ENCODE measurements around the gene PTPRCAP. TPM values are rescaled to one million over a fixed set of nuclear protein-coding genes. Genes with fewer than 3 reads are reported as not detected.
A peak's percentile ranks its signal among the peaks of the same experiment; 100 is the strongest.

The PTPRCAP gene
- polyA plus RNA-seq, 3 donors: 2.1 to 14.3 (median 2.8) TPM

- 95% methylated on average over 15 of the region's 19 CpGs for WGBS (ENCODE audit: insufficient coverage)
- no peak for TF ChIP-seq CTCF (IDR thresholded peaks at IDR 0.05)
- peaks cover 39 to 59% of the 10 kb centered on the region in 2 donors for H3K36me3 ChIP-seq (replicated peaks in 1 of 2; ENCODE audit: control insufficient read depth in 1 of 2, insufficient read depth in 2 of 2, low read length in 2 of 2)
Observed at GRCh38 chr11:67395555-67396258, 41.8 kb downstream of the PTPRCAP start.

GRCh38 chr11:67393990-67394389 lies 43.5 kb downstream of the PTPRCAP start:
- H3K36me3 Mint-ChIP-seq: peaks cover 28 to 32% of the 10 kb centered on the region in 2 donors
- no peak overlapping the region for H3K9ac ChIP-seq (ENCODE audit: insufficient read depth, low read length, poor library complexity, severe bottlenecking)
- TF ChIP-seq CTCF (IDR thresholded peaks at IDR 0.05): no peak
- no peaks in the 10 kb centered on the region for H3K27me3 ChIP-seq (ENCODE audit: control insufficient read depth in 2 of 2, insufficient read depth in 2 of 2, low read length in 2 of 2)
- peaks cover 47% of the 10 kb centered on the region for H3K4me1 Mint-ChIP-seq
- H4K20me1 ChIP-seq (ENCODE audit: insufficient read depth, low read length): peaks cover 57% of the 10 kb centered on the region
- no peak overlapping the region for H3K4me2 ChIP-seq (replicated peaks; ENCODE audit: extremely low read depth, low read length, poor library complexity, severe bottlenecking)
- peaks cover 27 to 42% of the 10 kb centered on the region in 2 donors for H3K36me3 ChIP-seq (replicated peaks in 1 of 2; ENCODE audit: control insufficient read depth in 1 of 2, insufficient read depth in 2 of 2, low read length in 2 of 2)
- intact Hi-C loops (cut with micrococcal nuclease): loop anchor here in 1 of 2 donors (5.0 to 10.0 kb wide), 2 partner anchors 33 to 549 kb away; partner anchors contain the start of genes RCE1 and RPS6KB2
- H3K27ac ChIP-seq (ENCODE audit: low read depth in 1 of 2, low read length in 2 of 2): no peak overlapping the region
- H3K4me3 ChIP-seq (replicated peaks in 1 of 3; ENCODE audit: low read depth in 2 of 3, low read length in 3 of 3): no peak overlapping the region
- H2AFZ ChIP-seq (ENCODE audit: insufficient read depth, low read depth, low read length, poor library complexity, severe bottlenecking): no peak overlapping the region
- H3K27ac Mint-ChIP-seq: peak overlapping the region in 1 of 7 donors; percentile 70
- no peaks in the 10 kb centered on the region for H3K9me3 ChIP-seq (replicated peaks in 1 of 2; ENCODE audit: control insufficient read depth in 1 of 2, insufficient read depth in 1 of 2, low read length in 2 of 2)
- H3K9me3 Mint-ChIP-seq: no peaks in the 10 kb centered on the region
- peaks cover 0 to 6% (median 0%) of the 10 kb centered on the region in 3 donors for H3K27me3 Mint-ChIP-seq (ENCODE audit: low read depth in 3 of 3)
- H3K79me2 ChIP-seq (ENCODE audit: insufficient read depth, low read length): peaks cover 56% of the 10 kb centered on the region
- H3K4me3 Mint-ChIP-seq: no peak overlapping the region
- H3K4me1 ChIP-seq (ENCODE audit: control insufficient read depth in 1 of 2, insufficient read depth in 2 of 2, low read length in 2 of 2): peaks cover 26 to 46% of the 10 kb centered on the region in 2 donors
- no peak for DNase-seq
- WGBS (ENCODE audit: insufficient coverage): 80% methylated on average over 1 of the region's 5 CpGs

More at GRCh38 chr11:67395555-67396258, 41.8 kb downstream of the PTPRCAP start:
- Mint-ChIP-seq H3K27me3 (ENCODE audit: low read depth in 3 of 3) (peaks cover 0 to 3% (median 0%) of the 10 kb centered on the region in 3 donors), H3K36me3 (peaks cover 39 to 48% of the 10 kb centered on the region in 2 donors), H3K4me3 (no peak overlapping the region), H3K4me1 (peaks cover 52% of the 10 kb centered on the region), H3K9me3 (no peaks in the 10 kb centered on the region), H3K27ac (peak overlapping the region in 2 of 7 donors; percentile 36 to 41)
- Histone ChIP-seq H3K4me2 (replicated peaks; ENCODE audit: extremely low read depth, low read length, poor library complexity, severe bottlenecking) (no peak overlapping the region), H3K4me1 (ENCODE audit: control insufficient read depth in 1 of 2, insufficient read depth in 2 of 2, low read length in 2 of 2) (peaks cover 34 to 61% of the 10 kb centered on the region in 2 donors), H3K27me3 (ENCODE audit: control insufficient read depth in 2 of 2, insufficient read depth in 2 of 2, low read length in 2 of 2) (no peaks in the 10 kb centered on the region), H3K79me2 (ENCODE audit: insufficient read depth, low read length) (peaks cover 62% of the 10 kb centered on the region), H3K27ac (ENCODE audit: low read depth in 1 of 2, low read length in 2 of 2) (no peak overlapping the region), H2AFZ (ENCODE audit: insufficient read depth, low read depth, low read length, poor library complexity, severe bottlenecking) (no peak overlapping the region), H3K9me3 (replicated peaks in 1 of 2; ENCODE audit: control insufficient read depth in 1 of 2, insufficient read depth in 1 of 2, low read length in 2 of 2) (no peaks in the 10 kb centered on the region), H3K9ac (ENCODE audit: insufficient read depth, low read length, poor library complexity, severe bottlenecking) (no peak overlapping the region), H3K4me3 (replicated peaks in 1 of 3; ENCODE audit: low read depth in 2 of 3, low read length in 3 of 3) (no peak overlapping the region), H4K20me1 (ENCODE audit: insufficient read depth, low read length) (peaks cover 68% of the 10 kb centered on the region)
- DNase-seq: no peak
- intact Hi-C loops (cut with micrococcal nuclease): loop anchor here in 1 of 2 donors (10.0 kb wide), 1 partner anchor 551 kb away; the partner anchor contains the start of gene RCE1
